Breast epithelium (tissue), 3 donors: Measurements from ENCODE around the gene CNDP1.

Source experiments
- CTCF ChIP-seq, 3 donors: fragments of 450-650 bp; IDR thresholded peaks; one replicate each; pipeline ENCODE4 v1.5.1; 2016 to 2017; ENCODE audit warnings: antibody characterized with exemption in 3 of 3, mild to moderate bottlenecking in 3 of 3, moderate library complexity in 3 of 3
- POLR2A ChIP-seq: fragments of 450-650 bp; IDR thresholded peaks from one replicate; pipeline ENCODE4 v1.6.1; 2016; ENCODE audit warnings: antibody characterized with exemption, mild to moderate bottlenecking, moderate library complexity
- POLR2AphosphoS5 ChIP-seq, 3 donors: sonication (generic); formaldehyde crosslinking; IDR thresholded peaks; one replicate each; pipeline ENCODE4 v1.6.1; 2017; ENCODE audit warnings: antibody characterized with exemption in 3 of 3

- TF ChIP-seq CTCF (IDR thresholded peaks at IDR 0.05) (no peak), POLR2A (no peak), POLR2AphosphoS5 (IDR thresholded peaks at IDR 0.05) (no peak)
These were observed 25.9 kb upstream of the CNDP1 start for GRCh38 chr18:74508366-74508765.
